Tibial nerve (tissue), 4 donors: Measurements from ENCODE around the gene USP36. TPM values are rescaled to one million over a fixed set of nuclear protein-coding genes. Genes with fewer than 3 reads are reported as not detected.
A peak's percentile ranks its signal among the peaks of the same experiment; 100 is the strongest.

Experiments
- DNase-seq, 2 donors: peaks; one replicate each; pipeline ENCODE4 v3.0.0-alpha.2; 2019; ENCODE audit warnings: low spot score in 2 of 2
- H3K27ac ChIP-seq, 4 donors: fragments of 200-600 bp; sonication (generic) in 3 of 4; one replicate each; pipeline ENCODE4 v1.5.1; 2017 to 2019; ENCODE audit warnings: mild to moderate bottlenecking in 1 of 4
- H3K27me3 ChIP-seq, 2 donors: fragments of 200-600 bp; sonication (generic) in 1 of 2; one replicate each; pipeline versions ENCODE4 v1.5.1 to v1.6.0; 2017 to 2019
- H3K36me3 ChIP-seq, 3 donors: fragments of 200-600 bp; sonication (generic); one replicate each; pipeline ENCODE4 v1.5.1; 2018 to 2019
- H3K4me1 ChIP-seq, 4 donors: fragments of 200-600 bp; sonication (generic) in 3 of 4; one replicate each; pipeline ENCODE4 v1.5.1; 2017 to 2019
- H3K4me3 ChIP-seq, 4 donors: fragments of 200-600 bp; sonication (generic) in 3 of 4; one replicate each; pipeline ENCODE4 v1.5.1; 2017 to 2019; ENCODE audit warnings: mild to moderate bottlenecking in 1 of 4, moderate library complexity in 1 of 4
- H3K9me3 ChIP-seq, 4 donors: fragments of 200-600 bp; sonication (generic) in 3 of 4; one replicate each; pipeline ENCODE4 v1.5.1; 2017 to 2019
- EP300 ChIP-seq, 2 donors: sonication (generic); formaldehyde crosslinking; IDR thresholded peaks; one replicate each; pipeline ENCODE4 v1.6.1; 2017; ENCODE audit warnings: antibody characterized with exemption in 2 of 2, mild to moderate bottlenecking in 1 of 2
- POLR2A ChIP-seq, 2 donors: fragments of 450-650 bp; IDR thresholded peaks; one replicate each; pipeline ENCODE4 v1.6.1; 2017; ENCODE audit warnings: antibody characterized with exemption in 2 of 2, mild to moderate bottlenecking in 2 of 2, moderate library complexity in 2 of 2
- WGBS, 2 donors: methylation state at CpG; one replicate each; pipeline ENCODE4 v1.1.5; 2018; 5-methylcytosine and 5-hydroxymethylcytosine counted together
- total RNA-seq, 4 donors: library from RNA; depleted of rRNA; stranded (reverse); fragments of >200 nt; gene quantifications; one replicate each; pipeline ENCODE4 v1.1.0, GENCODE V29; 2016
- TF ChIP-seq, protein P1 (sequence below), 5 experiments: fragments of 200-600 bp in 3 of 5; fragments of 450-650 bp in 2 of 5; sonication (generic) in 3 of 5; IDR thresholded peaks; one replicate each; pipeline ENCODE4 v1.5.1; 2016 to 2019; ENCODE audit warnings: antibody characterized with exemption in 5 of 5, mild to moderate bottlenecking in 3 of 5, moderate library complexity in 2 of 5

USP36 gene
- total RNA-seq, 4 donors from 2014 or later, result 50.9 to 64.9 (median 59.9) TPM

DNA sequence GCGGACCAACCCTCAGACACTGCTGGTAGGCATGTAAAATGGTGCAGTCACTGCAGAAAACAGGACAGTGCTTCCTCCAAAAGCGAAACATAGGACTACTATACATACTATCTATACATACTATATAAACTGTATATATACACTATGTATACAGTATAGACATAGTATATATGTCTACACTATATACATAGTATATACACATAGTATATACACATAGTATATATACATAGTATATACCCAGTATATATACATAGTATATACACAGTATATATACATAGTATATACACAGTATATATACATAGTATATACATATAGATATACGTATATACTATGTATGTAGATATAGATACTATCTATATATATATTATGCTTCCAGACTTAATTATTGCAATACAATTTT, 6.4 kb upstream of the USP36 start:
- Histone ChIP-seq H3K4me3 (no peak overlapping the region), H3K9me3 (no peaks in the 10 kb centered on the region), H3K27ac (no peak overlapping the region), H3K27me3 (no peaks in the 10 kb centered on the region), H3K36me3 (no peaks in the 10 kb centered on the region), H3K4me1 (peaks cover 0 to 15% (median 0%) of the 10 kb centered on the region in 4 donors)
- no peak for DNase-seq
- TF ChIP-seq, protein P1, sequence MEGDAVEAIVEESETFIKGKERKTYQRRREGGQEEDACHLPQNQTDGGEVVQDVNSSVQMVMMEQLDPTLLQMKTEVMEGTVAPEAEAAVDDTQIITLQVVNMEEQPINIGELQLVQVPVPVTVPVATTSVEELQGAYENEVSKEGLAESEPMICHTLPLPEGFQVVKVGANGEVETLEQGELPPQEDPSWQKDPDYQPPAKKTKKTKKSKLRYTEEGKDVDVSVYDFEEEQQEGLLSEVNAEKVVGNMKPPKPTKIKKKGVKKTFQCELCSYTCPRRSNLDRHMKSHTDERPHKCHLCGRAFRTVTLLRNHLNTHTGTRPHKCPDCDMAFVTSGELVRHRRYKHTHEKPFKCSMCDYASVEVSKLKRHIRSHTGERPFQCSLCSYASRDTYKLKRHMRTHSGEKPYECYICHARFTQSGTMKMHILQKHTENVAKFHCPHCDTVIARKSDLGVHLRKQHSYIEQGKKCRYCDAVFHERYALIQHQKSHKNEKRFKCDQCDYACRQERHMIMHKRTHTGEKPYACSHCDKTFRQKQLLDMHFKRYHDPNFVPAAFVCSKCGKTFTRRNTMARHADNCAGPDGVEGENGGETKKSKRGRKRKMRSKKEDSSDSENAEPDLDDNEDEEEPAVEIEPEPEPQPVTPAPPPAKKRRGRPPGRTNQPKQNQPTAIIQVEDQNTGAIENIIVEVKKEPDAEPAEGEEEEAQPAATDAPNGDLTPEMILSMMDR (IDR thresholded peaks at IDR 0.05), result no peak
- TF ChIP-seq POLR2A (IDR thresholded peaks at IDR 0.05) (no peak), EP300 (IDR thresholded peaks at IDR 0.05) (no peak)
- 93 to 97% methylated on average over 3 of the region's 3 CpGs for WGBS, 2 donors

DNA sequence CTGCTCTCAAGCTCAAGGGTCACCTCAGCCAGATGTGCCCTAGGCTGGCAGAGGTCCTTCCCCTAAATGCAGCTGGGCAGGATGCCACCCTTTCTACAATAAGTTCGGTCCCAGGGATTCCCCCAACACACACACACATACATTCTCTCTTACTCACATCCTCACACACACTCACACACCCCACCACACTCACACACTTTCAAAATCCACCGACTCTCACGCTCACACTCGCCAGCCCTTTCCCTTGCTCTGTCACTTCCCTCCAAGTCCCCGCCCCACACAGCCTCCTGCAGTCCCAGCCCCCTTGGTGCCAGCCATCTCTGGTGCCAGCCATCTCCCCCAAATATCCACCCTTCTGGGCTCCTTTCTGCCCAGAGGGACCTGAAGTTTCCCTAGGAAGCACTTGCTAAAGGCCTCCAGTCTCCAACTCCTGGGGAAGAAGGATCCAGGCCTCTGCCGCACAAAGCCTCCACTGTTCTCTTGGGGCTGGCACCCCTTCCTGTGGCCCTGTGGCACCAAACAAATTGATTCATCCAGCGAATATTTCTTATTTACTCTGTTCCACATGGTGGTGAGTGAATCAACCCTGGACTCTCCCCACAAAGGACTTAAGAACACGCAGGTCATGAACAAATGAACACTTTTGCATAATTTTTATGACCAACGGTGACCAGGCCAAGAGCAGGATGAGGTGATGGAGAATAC, 3.8 kb upstream of the USP36 start:
- no peak for DNase-seq
- no peak overlapping the region for H3K4me3 ChIP-seq
- WGBS, 2 donors, result 46 to 52% methylated on average over 9 of the region's 9 CpGs
- H3K4me1 ChIP-seq, result peaks cover 0 to 25% (median 2%) of the 10 kb centered on the region in 4 donors
- H3K36me3 ChIP-seq, result no peaks in the 10 kb centered on the region
- no peaks in the 10 kb centered on the region for H3K27me3 ChIP-seq
- TF ChIP-seq EP300 (IDR thresholded peaks at IDR 0.05) (peak in 1 of 2 donors; percentile 28), POLR2A (IDR thresholded peaks at IDR 0.05) (no peak)
- H3K27ac ChIP-seq, result peak overlapping the region in 3 of 4 donors; percentile 50 to 99 (median 85)
- no peaks in the 10 kb centered on the region for H3K9me3 ChIP-seq

DNA sequence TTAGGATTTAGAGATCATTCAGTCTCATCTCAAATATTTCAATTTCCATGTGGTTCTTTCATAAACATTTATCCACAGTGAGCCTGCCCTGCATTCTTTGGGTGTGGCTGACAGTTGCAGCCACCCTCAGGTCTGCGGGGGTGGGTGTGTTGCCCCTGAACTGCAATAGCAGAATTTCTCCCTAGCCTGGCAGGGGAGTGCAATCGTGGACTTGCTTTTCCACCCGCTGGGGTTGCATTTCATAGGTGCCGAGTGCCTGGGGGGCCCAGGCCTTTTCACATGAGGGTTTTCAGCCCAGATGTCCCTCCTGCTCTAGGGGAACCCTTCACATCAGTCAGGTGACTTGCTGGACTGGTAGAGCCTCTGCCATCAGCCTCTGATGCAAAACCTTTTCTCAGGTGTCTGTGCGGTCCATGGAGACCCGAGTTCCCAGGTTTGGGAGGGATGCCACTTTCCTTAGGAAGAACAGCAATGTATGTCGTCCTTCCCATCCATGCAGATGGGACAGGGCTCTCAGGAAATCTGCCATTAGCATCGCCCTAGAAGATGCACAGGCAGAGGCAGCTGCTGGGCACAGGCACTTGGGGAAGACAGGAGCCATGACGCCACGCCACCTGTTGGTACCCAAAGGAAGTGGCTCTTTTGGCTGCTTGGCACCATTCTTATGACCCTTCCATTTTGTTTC, 2.4 kb upstream of the USP36 start:
- TF ChIP-seq POLR2A (IDR thresholded peaks at IDR 0.05), result no peak
- TF ChIP-seq, protein P1 (IDR thresholded peaks at IDR 0.05), result peak in 4 of 5 experiments; percentile 27 to 39 (median 36)
- Histone ChIP-seq H3K4me3 (no peak overlapping the region), H3K9me3 (no peaks in the 10 kb centered on the region), H3K4me1 (peaks cover 0 to 39% (median 13%) of the 10 kb centered on the region in 4 donors), H3K36me3 (peaks cover 0 to under 1% (median 0%) of the 10 kb centered on the region in 3 donors), H3K27me3 (no peaks in the 10 kb centered on the region), H3K27ac (peak overlapping the region in 2 of 4 donors; percentile 29 to 99)
- 58 to 72% methylated on average over 9 to 10 of the region's 10 CpGs for WGBS, 2 donors
- DNase-seq, result no peak

DNA sequence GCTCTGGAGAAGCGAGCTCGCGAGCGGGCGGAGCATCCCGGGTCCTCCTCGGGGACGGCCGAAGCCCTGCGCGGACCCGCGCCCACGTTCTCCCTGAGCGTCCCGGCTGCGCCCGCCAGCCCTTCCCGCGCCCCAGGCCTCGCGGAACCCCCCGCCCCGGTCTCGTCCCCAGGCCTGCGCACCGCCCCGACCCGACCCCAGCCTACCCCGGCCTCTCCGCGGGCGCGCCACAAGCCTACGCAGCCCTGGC, 159 bp downstream of the USP36 start:
- H3K27me3 ChIP-seq, result no peaks in the 10 kb centered on the region
- DNase-seq, result no peak
- H3K9me3 ChIP-seq, result no peaks in the 10 kb centered on the region
- WGBS, 2 donors, result 0 to 2% methylated on average over 2 to 17 of the region's 35 CpGs
- peaks cover 0 to 26% (median 13%) of the 10 kb centered on the region in 3 donors for H3K36me3 ChIP-seq
- peak overlapping the region; percentile 71 to 100 (median 80) for H3K4me3 ChIP-seq
- H3K4me1 ChIP-seq, result peaks cover 0 to 48% (median 13%) of the 10 kb centered on the region in 4 donors
- peak overlapping the region; percentile 99 for H3K27ac ChIP-seq
- TF ChIP-seq EP300 (IDR thresholded peaks at IDR 0.05), result no peak
- TF ChIP-seq POLR2A (IDR thresholded peaks at IDR 0.05), result no peak
- TF ChIP-seq, protein P1 (IDR thresholded peaks at IDR 0.05), result no peak

DNA sequence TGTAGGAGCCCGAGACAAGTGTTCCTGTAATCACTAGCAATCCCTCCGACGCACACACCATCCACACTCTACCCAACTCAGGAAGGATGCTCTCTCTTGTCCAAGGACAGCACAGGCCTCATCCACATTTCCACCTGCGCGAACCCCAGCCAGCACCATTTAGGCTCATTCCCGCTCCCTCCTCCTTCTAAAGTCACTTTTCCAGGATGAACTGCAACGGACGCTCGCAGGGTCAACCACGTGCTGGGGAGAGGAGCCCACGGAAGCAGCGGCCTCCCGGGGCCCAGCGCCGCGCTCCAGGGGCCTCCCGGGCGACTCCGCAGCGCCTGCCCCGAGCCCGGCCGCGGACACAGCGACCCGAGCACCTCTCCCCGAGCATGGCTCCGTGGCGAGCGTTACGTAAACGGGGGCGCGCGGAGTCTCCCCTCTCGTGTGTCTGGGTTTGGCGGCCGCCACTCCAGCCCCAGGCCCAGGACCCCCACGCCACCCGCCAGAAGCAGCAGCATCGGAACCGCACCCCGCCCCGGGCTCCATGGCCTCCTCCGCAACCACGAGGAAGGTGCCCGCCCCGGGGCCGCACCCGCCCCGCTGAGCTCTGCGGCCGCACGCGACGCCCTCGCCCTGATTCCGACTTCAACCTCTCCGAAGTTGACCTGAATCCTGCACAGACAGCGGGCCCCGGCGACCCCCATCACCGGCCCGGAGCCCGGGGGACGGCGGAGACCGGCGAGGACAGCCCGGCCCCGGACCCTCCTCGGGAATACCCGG, 668 bp downstream of the USP36 start:
- WGBS, 2 donors, result 0 to 1% methylated on average over 15 to 31 of the region's 73 CpGs
- peak in 1 of 2 donors; percentile 17 for TF ChIP-seq EP300 (IDR thresholded peaks at IDR 0.05)
- TF ChIP-seq, protein P1 (IDR thresholded peaks at IDR 0.05), result no peak
- Histone ChIP-seq H3K36me3 (peaks cover 3 to 31% (median 18%) of the 10 kb centered on the region in 3 donors), H3K27me3 (no peaks in the 10 kb centered on the region), H3K27ac (peak overlapping the region; percentile 99), H3K4me3 (peak overlapping the region; percentile 71 to 100 (median 80)), H3K9me3 (no peaks in the 10 kb centered on the region), H3K4me1 (peaks cover 0 to 48% (median 13%) of the 10 kb centered on the region in 4 donors)
- no peak for DNase-seq
